ENCODE measurements around the gene HDGFL2.

HDGFL2 gene

GRCh38 chr19:4445963-4446703 is 26.0 kb upstream of the HDGFL2 start:
- DNase-seq = no peak

- no peak for DNase-seq
Measured at GRCh38 chr19:4446704-4447200, 25.3 kb upstream of the HDGFL2 start.

DNA sequence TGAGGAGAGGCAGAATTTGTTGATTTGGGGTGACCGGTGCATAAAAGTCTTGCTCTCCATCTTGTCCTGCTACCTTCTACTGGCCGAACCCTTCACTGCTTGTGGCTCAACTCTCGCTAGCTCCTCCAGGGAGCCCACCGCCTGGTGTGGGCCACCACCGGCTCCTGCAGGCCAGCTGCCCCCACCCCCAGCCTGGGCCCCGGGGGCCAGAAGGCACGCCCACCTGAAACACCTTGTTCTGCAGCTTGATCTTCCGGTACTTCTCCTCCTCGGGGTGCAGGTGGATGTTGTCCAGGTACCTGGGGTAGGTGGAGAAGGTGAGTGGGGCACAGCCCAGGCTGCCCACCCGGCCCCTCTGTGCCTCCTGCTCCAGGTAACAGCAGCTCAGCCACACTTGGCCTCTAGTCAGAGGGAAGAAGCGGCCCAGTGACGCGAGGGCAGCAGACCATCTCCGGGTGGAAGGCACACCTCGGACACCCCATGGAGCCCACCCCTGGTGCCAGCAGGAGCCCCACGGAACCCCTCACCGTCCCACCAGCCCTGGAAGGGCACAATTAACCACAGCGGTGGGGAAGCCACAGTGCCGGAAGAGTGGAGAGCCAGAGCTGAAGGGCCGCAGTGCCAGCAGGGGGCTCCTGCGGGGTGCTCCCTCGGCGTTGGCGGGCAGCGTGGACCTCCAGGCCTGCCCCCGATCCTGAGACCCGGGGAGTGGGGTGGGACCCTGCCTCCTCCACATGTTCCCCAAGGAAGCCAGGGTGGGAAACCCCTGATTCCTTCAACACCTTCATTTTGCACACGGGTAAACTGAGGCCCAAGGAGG is 24.6 kb upstream of the HDGFL2 start:
- no peak for DNase-seq

GRCh38 chr19:4448147-4448985 is 23.7 kb upstream of the HDGFL2 start:
- no peak for DNase-seq

- no peak for DNase-seq
Measured at GRCh38 chr19:4449022-4449638, 23.0 kb upstream of the HDGFL2 start.

- no peak for DNase-seq
Measured at GRCh38 chr19:4449639-4450028, 22.5 kb upstream of the HDGFL2 start.

DNA sequence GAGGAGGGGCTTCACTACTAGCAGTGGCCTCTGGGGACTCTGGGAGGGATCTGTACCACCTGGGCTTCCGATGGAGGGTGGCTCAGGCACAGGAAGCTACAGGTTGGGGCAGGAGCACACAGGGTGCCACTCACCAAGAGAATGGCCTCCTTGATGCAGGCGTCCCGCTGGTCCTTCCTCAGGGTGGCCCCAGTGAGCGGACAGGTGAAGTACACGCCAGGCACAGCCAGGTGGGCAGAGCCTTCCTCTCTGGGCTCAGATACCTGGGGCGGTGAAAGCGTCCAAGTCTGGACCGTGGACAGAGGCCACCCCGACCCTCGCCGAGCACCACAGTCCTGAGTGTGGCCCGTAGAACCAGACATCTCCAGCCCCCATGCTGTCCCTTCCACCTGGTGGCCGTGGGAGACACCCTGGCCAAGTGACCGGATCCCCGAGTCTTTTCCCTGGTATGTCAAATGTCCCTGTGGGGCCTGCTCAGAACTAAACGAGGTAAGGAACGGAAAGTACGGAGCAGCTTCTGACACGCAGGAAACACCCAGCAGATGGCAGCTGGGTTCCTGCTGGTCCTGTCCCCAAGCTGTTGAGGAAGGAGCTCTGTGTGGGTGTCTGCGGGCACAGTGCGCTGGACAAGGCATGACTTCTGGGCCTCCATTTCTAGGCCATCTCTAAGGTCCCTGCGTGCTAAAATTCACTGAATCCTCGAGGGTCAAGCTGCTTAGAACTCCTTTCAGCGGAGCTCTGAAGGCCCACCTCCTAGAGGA is 19.7 kb upstream of the HDGFL2 start:
- DNase-seq = no peak

GRCh38 chr19:4453232-4454179 is 18.6 kb upstream of the HDGFL2 start:
- no peak for DNase-seq

DNA sequence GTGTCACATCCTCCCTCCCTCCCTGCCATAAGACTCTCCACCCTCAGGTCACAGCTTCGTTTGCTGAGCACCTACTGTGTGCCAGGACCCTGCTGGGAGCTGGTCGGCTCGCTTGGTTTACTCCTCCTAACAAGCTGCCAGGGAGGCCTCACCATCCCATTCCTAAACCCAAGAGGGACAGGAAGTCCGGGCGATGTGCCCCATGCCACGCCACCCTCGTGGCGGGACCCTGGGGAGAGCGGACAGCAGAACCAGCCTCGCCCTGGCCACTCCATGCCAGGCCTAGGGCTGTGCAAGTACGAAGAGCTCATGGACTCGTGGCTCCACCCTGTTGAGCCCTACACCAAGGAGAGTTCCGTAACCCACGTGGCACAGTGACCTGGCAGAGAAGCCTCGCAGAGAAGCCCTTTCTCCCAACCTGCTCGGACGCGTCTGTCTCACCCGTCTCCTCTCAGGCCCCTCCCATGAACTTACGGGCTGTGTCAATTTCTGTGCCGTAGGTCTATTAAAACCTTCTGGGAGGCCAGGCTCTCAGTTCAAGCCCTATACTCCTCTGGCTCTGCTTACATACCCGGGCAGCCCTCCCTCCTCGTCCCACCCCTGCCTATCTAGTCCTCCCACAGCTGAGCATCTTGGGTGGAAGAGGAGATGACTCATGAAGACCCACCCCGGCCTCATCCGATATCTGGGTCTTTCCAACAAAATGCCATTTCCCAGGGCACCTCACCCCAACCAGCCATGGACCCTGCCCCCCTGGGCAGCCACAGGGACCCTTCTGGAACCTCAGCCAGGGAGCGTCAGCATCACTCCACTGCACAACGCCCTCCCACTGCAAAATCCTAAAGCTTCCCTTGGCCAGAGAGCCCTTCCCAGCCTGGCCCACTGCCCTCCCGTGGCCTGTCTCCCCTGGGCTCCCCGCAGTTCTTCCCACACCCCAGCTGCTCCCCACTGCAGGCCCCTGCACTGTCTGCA is 17.1 kb upstream of the HDGFL2 start:
- DNase-seq = no peak

- no peak for DNase-seq
Measured at GRCh38 chr19:4455719-4456475, 16.2 kb upstream of the HDGFL2 start.

DNA sequence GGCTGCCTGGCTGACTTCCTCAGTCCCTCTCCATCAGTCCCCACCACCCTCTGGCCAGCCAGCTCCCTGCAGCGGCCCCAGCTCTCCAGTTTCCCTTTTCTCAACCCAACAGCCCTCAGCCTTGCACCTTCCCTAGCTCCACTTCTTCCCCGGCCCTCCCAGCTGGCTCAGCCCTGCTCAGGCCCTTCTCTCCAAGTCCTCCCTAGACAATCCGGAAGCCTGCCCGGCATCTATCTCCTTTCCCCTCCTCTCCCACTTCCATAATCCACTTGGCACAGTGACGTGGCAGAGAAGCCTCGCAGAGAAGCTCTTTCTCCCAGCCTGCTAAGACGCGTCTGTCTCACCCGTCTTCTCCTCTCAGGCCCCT is 15.6 kb upstream of the HDGFL2 start:
- DNase-seq = no peak

- DNase-seq = peak; percentile 34
Measured at GRCh38 chr19:4456843-4457653, 15.0 kb upstream of the HDGFL2 start.

DNA sequence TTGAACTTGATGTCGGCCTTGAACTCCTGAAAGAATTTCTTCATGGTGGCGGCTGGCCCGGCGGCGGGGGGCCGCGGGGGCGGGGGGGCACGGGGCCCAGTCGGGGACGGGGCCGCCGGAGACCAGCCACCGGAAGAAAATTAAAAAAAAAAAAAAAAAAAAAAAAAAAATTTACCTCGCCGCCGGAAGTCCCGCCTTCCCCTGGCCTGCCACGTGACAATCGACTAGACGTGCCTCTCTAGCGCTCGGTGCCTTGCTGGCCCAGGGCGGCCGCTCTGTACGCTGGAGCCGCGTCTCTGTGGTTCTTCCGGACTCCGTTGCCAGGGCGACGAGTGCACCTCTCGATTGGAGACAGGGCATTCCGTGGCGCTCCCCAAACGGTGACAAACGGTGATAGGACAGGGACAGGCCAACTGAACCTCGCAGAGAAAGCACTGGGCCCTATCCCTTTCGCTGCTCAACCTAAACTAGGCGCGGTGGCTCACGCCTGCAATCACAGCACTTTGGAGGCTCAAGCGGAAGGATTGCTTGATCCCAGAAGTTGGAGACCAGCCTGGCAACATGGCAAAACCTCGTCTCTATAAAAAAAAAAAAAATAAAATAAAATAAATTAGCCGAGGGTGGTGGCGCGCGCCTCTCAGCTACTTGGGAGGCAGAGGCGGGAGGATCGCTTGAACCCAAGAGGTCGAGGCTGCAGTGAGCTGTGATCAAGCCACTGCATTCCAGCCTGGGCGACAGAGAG is 14.3 kb upstream of the HDGFL2 start, which contains the start of gene UBXN6:
Gene UBXN6, minus strand, starts transcription at position 141 of the 742 bp plus-strand sequence. Its CDS starts 97 bp downstream, at position 44.
- DNase-seq = peak; percentile 87

- no peak for DNase-seq
Measured at GRCh38 chr19:4464815-4465581, 7.1 kb upstream of the HDGFL2 start.

DNA sequence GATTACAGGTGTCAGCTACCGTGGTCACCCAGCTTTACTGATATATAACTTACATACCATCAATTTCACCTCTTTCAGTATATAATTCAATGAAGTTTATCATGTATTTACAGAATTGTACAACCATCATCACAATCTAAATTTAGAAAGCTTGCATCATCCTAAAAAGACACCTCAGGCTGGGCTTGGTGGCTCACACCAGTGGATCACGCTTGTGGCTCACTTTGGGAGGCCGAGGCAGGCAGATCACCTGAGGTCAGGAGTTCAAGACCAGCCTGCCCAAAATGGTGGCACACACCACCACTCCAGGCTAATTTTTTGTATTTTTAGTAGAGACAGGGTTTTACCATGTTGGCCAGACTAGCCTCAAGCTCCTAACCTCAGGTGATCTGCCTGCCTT is 4.3 kb upstream of the HDGFL2 start:
- no peak for DNase-seq
